ENCODE data around the gene ZNF497. TPM values are rescaled to one million over a fixed set of nuclear protein-coding genes. Genes with fewer than 3 reads are reported as not detected.

ZNF497 gene
- total and polyA plus RNA-seq, 10 of the 15 experiments (the other 5 are each of a cell fraction or from before 2014, with no cell fraction given), result 0.09 to 0.82 (median 0.28) TPM

DNA sequence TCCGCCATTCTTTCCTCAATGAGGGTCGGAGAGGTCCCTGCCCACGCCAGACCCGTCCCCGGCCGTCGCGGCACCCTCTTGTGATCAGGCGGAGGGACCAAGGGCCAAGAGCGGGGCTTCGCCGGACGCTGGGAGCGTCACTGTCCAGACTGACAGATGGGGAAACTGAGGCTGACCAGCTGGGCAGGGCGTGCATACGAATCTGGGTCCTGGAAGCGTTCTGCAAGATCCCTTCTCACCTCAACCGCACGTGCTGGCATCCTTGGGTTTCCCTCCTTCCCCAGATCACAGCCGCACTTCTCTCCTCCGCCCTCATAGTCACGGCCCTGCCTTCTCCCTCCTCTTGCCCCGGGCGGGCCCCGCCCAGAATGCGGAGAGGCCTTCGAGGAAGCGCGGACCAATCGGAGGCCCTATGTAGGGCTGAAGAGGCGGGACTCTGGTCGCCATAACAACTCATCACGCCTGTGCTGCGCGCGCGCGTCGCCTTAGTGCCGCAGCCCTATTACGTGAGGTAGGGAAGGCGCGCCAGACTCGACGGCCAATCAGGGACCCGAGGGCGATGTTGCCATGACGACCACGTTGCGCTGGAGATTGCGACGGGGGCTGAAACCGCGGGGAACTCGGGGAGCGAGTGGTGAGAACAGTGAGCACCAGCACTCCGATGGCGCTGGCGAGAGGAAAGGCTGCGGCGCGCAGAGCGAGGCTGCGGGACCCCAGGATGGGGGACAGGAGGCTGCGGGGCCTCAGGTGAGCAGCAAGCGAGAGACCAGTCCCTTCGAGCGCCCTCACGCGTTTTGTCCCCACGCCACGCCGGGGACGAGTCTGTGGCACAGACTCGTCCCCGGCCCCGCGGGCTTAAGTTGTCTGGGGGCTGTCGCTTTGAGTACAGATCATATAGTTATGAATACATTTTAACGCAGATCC, 38.6 kb upstream of the ZNF497 start (continued):
- TF ChIP-seq, protein P1, sequence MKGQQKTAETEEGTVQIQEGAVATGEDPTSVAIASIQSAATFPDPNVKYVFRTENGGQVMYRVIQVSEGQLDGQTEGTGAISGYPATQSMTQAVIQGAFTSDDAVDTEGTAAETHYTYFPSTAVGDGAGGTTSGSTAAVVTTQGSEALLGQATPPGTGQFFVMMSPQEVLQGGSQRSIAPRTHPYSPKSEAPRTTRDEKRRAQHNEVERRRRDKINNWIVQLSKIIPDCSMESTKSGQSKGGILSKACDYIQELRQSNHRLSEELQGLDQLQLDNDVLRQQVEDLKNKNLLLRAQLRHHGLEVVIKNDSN (IDR thresholded peaks at IDR 0.05; ENCODE audit: borderline replicate concordance, extremely low read length, insufficient read depth, low read depth, low read length), result no peak
- TF ChIP-seq RBBP5 (conservative IDR thresholded peaks at IDR 0.05) (no peak), CHD2 (IDR thresholded peaks at IDR 0.05; ENCODE audit: borderline replicate concordance, low read depth, low read length) (peak; percentile 86), RCOR1 (conservative IDR thresholded peaks at IDR 0.05; ENCODE audit: low read depth, low read length) (no peak), NR2C2 (IDR thresholded peaks at IDR 0.05; ENCODE audit: borderline replicate concordance, control insufficient read depth, insufficient read length, low read depth) (no peak), TCF7 (IDR thresholded peaks at IDR 0.05; ENCODE audit: borderline replicate concordance) (no peak), EGR1 (IDR thresholded peaks at IDR 0.05; ENCODE audit: borderline replicate concordance in 1 of 2, low read depth in 2 of 2, low read length in 2 of 2) (no peak), MTA2 (IDR thresholded peaks at IDR 0.05; ENCODE audit: low read depth) (no peak), ZNF274 (IDR thresholded peaks at IDR 0.05; ENCODE audit: insufficient read depth, insufficient read length) (no peak), ZBED1 (IDR thresholded peaks at IDR 0.05; ENCODE audit: borderline replicate concordance) (no peak), LARP7 (IDR thresholded peaks at IDR 0.05) (peak; percentile 28; the same call in 1 of the 2 replicates), FOXM1 (IDR thresholded peaks at IDR 0.05; ENCODE audit: low read depth, low read length) (no peak), KAT2A (conservative IDR thresholded peaks at IDR 0.05; ENCODE audit: control insufficient read depth, low read depth, low read length) (no peak), NFXL1 (IDR thresholded peaks at IDR 0.05; ENCODE audit: borderline replicate concordance) (no peak), CREM (IDR thresholded peaks at IDR 0.05; ENCODE audit: low read depth) (peak; percentile 85), POU2F2 (IDR thresholded peaks at IDR 0.05; ENCODE audit: borderline replicate concordance, low read depth, low read length) (peak; percentile 35; the same call in 1 of the 3 replicates), EZH2 (IDR thresholded peaks at IDR 0.05; ENCODE audit: borderline replicate concordance, control insufficient read depth, low read depth, low read length) (no peak), RAD51 (IDR thresholded peaks at IDR 0.05) (no peak), CEBPB (IDR thresholded peaks at IDR 0.05; ENCODE audit: borderline replicate concordance in 1 of 2, low read depth in 2 of 2, low read length in 2 of 2) (peak in 1 of 2 experiments; percentile 33; a peak in 1 of 4 replicates), EP300 (IDR thresholded peaks at IDR 0.05; ENCODE audit: borderline replicate concordance in 1 of 2, control insufficient read depth in 1 of 2, low read depth in 2 of 2, low read length in 2 of 2) (peak in 1 of 2 experiments; percentile 21; a peak in 1 of 4 replicates), BRCA1 (IDR thresholded peaks at IDR 0.05; ENCODE audit: low read depth, low read length) (no peak)
- TF ChIP-seq, protein P2, sequence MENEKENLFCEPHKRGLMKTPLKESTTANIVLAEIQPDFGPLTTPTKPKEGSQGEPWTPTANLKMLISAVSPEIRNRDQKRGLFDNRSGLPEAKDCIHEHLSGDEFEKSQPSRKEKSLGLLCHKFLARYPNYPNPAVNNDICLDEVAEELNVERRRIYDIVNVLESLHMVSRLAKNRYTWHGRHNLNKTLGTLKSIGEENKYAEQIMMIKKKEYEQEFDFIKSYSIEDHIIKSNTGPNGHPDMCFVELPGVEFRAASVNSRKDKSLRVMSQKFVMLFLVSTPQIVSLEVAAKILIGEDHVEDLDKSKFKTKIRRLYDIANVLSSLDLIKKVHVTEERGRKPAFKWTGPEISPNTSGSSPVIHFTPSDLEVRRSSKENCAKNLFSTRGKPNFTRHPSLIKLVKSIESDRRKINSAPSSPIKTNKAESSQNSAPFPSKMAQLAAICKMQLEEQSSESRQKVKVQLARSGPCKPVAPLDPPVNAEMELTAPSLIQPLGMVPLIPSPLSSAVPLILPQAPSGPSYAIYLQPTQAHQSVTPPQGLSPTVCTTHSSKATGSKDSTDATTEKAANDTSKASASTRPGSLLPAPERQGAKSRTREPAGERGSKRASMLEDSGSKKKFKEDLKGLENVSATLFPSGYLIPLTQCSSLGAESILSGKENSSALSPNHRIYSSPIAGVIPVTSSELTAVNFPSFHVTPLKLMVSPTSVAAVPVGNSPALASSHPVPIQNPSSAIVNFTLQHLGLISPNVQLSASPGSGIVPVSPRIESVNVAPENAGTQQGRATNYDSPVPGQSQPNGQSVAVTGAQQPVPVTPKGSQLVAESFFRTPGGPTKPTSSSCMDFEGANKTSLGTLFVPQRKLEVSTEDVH (IDR thresholded peaks at IDR 0.05; ENCODE audit: low read depth, partially characterized antibody), result peak; percentile 26
- TF ChIP-seq, protein P3, sequence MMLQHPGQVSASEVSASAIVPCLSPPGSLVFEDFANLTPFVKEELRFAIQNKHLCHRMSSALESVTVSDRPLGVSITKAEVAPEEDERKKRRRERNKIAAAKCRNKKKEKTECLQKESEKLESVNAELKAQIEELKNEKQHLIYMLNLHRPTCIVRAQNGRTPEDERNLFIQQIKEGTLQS (IDR thresholded peaks at IDR 0.05; ENCODE audit: borderline replicate concordance, extremely low read depth, low read depth, low read length), result no peak
- TF ChIP-seq, protein P4, sequence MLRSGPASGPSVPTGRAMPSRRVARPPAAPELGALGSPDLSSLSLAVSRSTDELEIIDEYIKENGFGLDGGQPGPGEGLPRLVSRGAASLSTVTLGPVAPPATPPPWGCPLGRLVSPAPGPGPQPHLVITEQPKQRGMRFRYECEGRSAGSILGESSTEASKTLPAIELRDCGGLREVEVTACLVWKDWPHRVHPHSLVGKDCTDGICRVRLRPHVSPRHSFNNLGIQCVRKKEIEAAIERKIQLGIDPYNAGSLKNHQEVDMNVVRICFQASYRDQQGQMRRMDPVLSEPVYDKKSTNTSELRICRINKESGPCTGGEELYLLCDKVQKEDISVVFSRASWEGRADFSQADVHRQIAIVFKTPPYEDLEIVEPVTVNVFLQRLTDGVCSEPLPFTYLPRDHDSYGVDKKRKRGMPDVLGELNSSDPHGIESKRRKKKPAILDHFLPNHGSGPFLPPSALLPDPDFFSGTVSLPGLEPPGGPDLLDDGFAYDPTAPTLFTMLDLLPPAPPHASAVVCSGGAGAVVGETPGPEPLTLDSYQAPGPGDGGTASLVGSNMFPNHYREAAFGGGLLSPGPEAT (IDR thresholded peaks at IDR 0.05; ENCODE audit: low read depth), result no peak

Measured in GM12878 (cell line).